NCI-H774 (cell line): ENCODE measurements around the gene IL22RA1.

Source experiments
- DNase-seq: peaks from one replicate; lab custom pipeline; 2025; lab: John Stamatoyannopoulos, UW

The IL22RA1 gene

GRCh38 chr1:24136956-24137539, 5.9 kb downstream of the IL22RA1 start:
- DNase-seq = no peak

DNA sequence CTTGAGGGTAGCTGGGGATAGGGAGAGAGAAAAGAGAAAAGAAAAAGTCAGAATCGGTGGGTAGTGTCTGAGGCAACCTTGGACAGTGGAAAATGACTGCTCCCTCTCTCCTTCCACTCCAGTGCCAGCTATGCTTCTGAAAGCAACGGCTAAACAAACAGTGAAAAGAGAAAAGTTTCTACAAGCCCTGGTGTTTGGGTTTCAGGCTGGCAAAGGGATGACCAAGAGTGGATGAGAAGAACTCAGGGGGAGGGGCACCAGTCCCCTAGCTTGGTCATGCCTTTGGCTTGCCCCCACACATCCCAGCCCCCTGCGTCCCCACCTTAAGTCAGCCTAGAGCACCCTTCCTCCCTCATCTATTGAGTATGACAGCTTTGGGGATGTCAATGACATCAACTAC, 8.6 kb downstream of the IL22RA1 start:
- DNase-seq = no peak

- no peak for DNase-seq
Measured at GRCh38 chr1:24133819-24134218, 9.1 kb downstream of the IL22RA1 start.

- no peak for DNase-seq
Measured at GRCh38 chr1:24130385-24130784, 12.6 kb downstream of the IL22RA1 start.

- no peak for DNase-seq
Measured at GRCh38 chr1:24127801-24128363, 15.1 kb downstream of the IL22RA1 start.

DNA sequence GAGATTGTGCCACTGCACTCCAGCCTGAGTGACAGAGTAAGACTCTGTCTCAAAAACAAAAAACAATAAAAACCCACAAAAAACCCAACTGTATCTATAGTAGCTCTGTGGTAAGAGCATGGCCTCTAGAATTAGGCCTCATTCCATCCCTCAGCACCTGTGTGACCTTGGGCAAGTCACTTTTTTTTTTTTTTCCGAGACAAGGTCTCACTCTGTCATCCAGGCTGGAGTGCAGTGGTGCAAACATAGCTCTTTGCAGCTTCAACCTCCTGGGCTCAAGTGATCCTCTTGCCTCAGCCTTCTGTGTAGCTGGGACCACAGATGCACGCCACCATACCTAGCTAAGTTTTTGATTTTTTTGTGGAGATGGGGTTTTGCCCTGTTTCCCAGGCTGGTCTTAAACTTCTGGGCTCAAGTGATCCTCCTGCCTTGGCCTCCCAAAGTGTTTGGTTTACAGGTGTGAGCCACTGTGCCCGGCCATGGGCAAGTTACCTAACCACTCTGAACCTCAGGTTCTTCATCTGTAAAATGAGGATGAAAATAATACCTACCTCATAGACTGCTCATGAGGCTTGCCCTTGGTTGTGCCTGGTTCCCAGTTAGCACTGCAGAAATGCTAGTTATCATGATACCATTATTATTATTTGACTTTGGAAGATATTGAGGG, 15.7 kb downstream of the IL22RA1 start:
- DNase-seq = no peak

GRCh38 chr1:24126672-24127023, 16.3 kb downstream of the IL22RA1 start:
- DNase-seq = no peak

DNA sequence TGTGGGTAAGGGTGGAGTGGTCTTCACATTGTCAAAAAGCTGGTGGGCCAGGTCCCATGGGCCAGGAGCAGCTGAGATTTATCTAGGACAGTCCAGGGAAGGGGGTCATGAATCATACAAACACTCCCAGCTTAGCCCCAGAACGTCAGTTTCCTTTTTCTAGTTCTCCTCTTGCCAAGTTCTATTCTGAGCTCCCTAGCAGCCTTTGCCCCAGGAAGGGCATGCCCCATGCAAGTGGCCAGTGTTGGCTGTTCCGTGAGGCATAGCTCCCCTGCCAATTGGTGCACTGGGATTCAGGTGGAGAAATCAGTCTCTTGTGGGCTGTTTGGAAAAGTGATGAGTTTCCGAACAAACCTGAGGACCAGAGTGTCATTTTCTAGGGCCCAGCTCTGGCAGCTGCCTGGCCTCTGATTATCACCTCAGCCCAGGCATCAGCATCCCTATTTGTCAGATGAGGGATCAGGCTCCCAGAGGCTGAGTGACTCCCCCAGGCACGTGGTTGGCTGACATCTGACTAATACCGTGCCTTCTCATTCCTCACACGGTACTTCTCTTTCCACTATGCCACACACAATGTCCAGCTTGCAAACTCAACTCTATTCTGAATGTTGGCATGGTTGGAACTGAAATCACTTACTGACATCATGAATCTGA, 16.8 kb downstream of the IL22RA1 start:
- DNase-seq = no peak

DNA sequence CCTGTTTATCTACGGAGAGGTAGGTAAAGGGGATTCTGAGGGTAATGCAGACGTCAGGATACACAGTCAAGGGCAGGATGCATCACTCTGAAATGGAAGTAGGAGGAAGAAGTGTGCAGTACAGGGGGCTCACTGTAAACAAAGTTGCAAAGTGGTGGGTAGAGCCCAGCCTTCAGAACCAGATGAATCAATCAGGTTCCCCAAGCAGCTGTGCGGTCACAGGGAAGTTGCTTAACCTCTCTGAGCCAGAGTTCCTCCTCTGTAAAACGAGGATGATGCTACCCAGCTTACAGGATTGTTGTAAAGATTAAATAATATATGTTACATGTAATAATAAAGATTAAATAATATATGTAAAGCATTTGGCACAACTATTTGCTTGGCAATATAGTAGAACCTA, 17.5 kb downstream of the IL22RA1 start:
- DNase-seq = no peak

DNA sequence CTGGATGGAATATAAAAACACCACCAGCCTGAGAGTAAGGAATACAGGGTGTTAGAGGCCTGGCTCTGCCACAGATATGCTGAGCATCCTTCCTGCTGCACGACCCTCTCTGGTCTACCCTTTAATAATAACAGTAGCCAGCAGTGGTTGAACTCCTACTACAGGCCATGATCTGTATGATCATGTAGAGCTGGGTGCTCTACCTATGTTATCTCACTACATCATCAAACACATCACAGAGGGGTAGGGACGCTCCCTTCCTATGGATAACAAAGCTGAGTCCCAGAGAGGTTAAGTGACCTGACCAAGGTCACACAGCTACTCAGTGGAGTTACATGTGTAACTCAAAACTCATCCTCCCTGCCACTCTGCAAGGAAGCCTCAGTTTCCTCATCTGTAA, 18.0 kb downstream of the IL22RA1 start:
- no peak for DNase-seq

GRCh38 chr1:24123611-24124010, 19.3 kb downstream of the IL22RA1 start:
- DNase-seq = no peak

DNA sequence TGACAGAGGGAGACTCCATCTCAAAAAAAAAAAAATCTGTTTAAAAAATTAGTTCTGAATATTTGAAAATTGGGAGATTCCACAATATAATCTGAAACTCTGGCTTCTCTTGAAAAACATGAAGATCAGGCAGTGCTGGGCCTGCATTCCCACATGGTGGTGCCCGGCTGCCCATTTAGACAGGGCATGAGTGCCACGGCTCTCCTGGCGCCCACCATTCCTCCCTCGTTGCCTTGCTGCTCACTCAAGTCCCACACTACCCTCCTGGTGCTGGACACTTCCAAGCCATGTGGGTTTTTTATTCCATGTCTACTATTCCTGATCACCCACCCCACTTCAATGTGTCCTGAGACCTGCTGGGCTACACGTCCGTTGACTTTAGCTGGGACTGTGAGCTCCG, 20.2 kb downstream of the IL22RA1 start:
- no peak for DNase-seq

- DNase-seq = no peak
Measured at GRCh38 chr1:24121406-24121805, 21.5 kb downstream of the IL22RA1 start.

DNA sequence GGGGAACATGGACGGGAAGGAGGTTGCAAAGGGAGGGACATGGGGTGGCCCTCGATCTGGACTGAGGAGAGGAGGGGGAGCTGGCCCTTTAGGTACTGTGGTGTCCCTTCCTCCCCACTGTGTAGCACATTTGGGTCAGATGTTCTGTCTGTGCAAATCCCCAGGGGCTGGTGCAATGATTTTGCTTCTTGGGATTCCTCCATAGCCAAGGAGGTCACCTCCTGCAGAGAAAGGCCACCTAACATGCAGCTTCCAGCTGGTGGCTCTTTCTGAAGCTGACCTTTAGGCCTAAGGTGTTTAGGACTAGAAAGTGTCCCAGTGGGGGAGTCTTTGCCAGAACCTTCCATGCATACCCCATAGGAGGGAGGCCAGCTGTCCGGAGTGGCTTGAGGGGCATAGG, 22.0 kb downstream of the IL22RA1 start:
- no peak for DNase-seq

DNA sequence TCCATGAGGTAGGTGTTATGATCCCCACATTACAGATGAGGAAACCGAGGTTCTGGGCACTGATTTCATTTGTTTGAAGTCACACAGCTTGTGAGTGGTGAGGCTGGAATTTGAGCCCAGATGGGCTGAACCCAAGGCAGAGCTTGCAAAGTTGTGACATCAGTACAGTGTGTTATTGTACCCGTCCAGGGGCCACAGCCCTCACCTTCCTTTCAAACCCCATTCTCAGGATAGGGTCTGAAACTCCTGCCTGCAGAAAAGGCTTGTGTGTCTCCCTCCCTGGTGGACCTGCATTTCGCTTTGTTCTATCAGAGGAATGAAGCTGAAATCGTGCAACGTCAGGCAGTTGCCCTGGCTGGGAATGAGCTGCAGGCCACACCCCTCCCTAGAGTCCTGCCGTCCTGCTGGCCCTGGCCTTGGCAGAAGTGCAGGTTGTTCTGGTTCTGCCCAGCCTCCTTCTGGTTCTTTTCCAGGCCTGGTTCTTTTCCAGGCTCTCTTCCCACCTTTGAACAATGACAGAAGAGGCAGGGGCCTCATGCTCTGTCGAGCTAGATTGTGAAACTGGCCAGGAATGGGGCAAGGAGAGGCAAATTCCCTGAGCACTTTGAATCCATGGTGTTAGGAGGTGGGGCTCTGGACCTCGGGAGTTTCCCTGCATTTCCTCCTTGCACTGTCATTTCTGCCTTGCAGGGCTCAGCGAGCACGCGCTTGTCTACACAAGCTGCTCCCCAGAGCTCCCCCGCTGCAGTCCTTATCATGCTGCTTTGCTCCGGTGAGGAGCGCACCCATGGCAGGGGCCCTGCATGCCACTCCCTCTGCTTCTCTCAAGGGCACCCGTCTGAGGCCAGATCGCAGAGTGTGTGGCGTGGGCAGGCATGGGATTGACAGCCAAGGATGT, 22.8 kb downstream of the IL22RA1 start:
- no peak for DNase-seq

GRCh38 chr1:24119489-24119858, 23.5 kb downstream of the IL22RA1 start:
- DNase-seq = no peak

- DNase-seq = no peak
Measured at GRCh38 chr1:24118410-24119242, 24.3 kb downstream of the IL22RA1 start.

- DNase-seq = no peak
Measured at GRCh38 chr1:24117722-24118409, 25.1 kb downstream of the IL22RA1 start.

DNA sequence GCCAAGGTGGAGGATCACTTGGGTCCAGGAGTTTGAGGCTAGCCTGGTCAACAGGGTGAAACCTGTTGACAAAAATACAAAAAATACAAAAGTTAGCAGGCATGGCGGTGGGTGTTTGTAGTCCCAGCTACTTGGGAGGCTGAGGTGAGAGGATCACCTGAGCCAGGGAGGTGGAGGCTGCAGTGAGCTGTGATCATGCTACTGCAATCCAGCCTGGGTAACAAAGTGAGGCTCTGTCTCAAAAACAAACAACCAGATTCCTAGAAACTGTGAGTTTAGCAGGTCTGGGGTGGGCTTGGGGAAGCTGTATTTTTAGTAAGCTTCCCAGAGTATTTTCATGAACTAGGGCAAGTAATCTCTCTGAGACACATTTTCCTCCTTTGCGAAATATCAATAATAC, 25.8 kb downstream of the IL22RA1 start:
- no peak for DNase-seq

DNA sequence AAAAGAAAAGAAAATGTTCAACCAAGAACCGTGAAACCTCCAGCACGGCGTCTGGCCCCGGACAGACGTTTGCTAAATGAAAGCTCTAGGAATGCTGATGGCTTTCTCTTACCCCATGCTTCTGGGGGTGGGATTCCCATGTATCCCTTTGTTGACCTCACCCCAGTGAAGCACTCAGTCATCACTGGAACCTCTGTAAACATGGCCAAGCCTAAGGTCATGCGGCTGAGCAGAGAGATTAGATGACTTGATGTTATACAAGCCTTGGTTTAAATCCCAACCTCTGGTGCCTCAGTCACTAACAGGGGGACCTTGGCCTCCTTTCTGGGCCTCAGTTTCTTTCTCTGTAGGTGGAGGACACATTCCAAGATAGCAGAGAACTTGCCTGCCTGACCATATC, 28.2 kb downstream of the IL22RA1 start:
- no peak for DNase-seq

DNA sequence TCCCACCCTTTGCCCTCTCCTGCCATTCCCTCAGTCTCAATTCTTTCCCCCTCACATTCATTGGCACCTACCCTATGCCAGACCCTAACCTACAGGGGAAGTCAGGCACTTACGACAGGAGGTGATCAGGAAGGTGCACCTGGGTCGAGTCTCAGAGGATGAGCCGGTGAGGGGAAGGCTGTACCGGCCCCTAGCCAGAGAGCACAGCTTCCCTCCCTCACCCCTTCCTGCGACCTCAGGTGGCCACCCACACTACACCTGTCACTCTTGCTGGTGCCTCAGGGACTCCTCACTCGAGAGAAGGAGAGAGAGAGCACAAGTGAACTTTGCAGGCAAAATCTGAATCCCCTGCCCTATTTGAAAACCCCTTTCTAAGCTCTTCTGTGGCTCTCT, 29.3 kb downstream of the IL22RA1 start:
- no peak for DNase-seq
